SW480 (cell line): ENCODE data around the gene WNT9A.
"Not testable (repeated sequence)": the region's sequence is repeated elsewhere in the genome, so short reads cannot be mapped to it uniquely, and the experiment has no call there.

Source experiments
- DNase-seq: peaks from one replicate; pipeline ENCODE4 v3.0.0-alpha.2; 2016; ENCODE audit warnings: low spot score

WNT9A gene

GRCh38 chr1:227910511-227911153, 37.1 kb downstream of the WNT9A start:
- no peak for DNase-seq

GRCh38 chr1:227909923-227910328, 37.8 kb downstream of the WNT9A start:
- not testable (repeated sequence) for DNase-seq

GRCh38 chr1:227909188-227909587, 38.5 kb downstream of the WNT9A start:
- no peak for DNase-seq

- DNase-seq = no peak
These were observed 39.4 kb downstream of the WNT9A start for GRCh38 chr1:227908359-227908758.

GRCh38 chr1:227907439-227908015, 40.2 kb downstream of the WNT9A start:
- DNase-seq = no peak

- DNase-seq = no peak
These were observed 41.1 kb downstream of the WNT9A start for GRCh38 chr1:227906550-227907071.

- no peak for DNase-seq
These were observed 41.9 kb downstream of the WNT9A start for GRCh38 chr1:227905573-227906487.

GRCh38 chr1:227904541-227905335, 43.0 kb downstream of the WNT9A start:
- DNase-seq = no peak

- DNase-seq = no peak
These were observed 43.9 kb downstream of the WNT9A start for GRCh38 chr1:227903614-227904501.

GRCh38 chr1:227903061-227903521, 44.6 kb downstream of the WNT9A start:
- DNase-seq = no peak

- DNase-seq = no peak
These were observed 45.1 kb downstream of the WNT9A start for GRCh38 chr1:227902641-227902990.

GRCh38 chr1:227901906-227902640, 45.7 kb downstream of the WNT9A start:
- peak; percentile 20 for DNase-seq

- DNase-seq = no peak
These were observed 46.4 kb downstream of the WNT9A start for GRCh38 chr1:227901239-227901905.

- DNase-seq = no peak
These were observed 47.1 kb downstream of the WNT9A start for GRCh38 chr1:227900571-227901051.

GRCh38 chr1:227899820-227900449, 47.8 kb downstream of the WNT9A start:
- DNase-seq = no peak

- no peak for DNase-seq
These were observed 48.5 kb downstream of the WNT9A start for GRCh38 chr1:227899141-227899819.

- DNase-seq = no peak
These were observed 49.1 kb downstream of the WNT9A start for GRCh38 chr1:227898502-227899140.
